ENCODE results near the gene KCNH1.

Gene KCNH1

DNA sequence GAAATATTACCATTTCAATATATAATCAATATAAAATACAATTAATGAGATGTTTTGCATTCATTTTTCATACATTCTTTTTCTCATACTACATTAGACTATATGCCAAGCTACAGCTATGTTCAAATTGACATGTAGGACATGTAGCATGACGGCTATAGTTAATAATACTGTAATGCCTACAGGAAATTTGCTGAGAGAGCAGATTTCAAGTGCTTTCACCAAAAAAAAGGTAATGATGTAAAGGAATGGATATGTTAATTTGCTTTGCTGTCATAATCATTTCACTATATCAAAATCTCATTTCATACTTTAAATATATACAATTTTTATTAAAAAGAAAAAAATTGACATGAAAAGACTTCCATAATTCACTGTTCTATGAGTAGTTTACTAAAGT is 215.1 kb downstream of the KCNH1 start:
- DNase-seq (ENCODE audit: low read depth) = no peak

GRCh38 chr1:210917560-210918169 is 216.3 kb downstream of the KCNH1 start:
- DNase-seq (ENCODE audit: low read depth) = no peak

DNA sequence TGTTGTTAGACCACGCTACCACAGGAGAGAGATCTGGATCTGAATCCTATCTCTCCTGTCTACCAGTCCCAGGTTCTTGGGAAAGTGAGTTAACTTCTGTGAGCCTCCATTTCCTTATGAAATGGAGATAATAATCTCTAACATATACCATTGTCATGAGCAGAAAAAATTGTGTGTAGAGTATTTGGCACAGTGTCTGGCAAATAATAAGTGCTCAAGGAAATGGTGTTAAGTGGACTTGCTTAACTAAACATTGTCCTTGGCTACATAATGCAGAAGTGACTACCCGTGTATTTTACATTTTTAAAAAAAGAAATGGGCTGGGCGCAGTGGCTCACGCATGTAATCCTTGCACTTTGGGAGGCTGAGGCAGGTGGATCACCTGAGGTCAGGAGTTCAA is 217.4 kb downstream of the KCNH1 start:
- no peak for DNase-seq (ENCODE audit: low read depth)

GRCh38 chr1:210915890-210916507 is 217.9 kb downstream of the KCNH1 start:
- DNase-seq (ENCODE audit: low read depth) = no peak

- no peak for DNase-seq (ENCODE audit: low read depth)
Measured at GRCh38 chr1:210912752-210913151, 221.2 kb downstream of the KCNH1 start.

DNA sequence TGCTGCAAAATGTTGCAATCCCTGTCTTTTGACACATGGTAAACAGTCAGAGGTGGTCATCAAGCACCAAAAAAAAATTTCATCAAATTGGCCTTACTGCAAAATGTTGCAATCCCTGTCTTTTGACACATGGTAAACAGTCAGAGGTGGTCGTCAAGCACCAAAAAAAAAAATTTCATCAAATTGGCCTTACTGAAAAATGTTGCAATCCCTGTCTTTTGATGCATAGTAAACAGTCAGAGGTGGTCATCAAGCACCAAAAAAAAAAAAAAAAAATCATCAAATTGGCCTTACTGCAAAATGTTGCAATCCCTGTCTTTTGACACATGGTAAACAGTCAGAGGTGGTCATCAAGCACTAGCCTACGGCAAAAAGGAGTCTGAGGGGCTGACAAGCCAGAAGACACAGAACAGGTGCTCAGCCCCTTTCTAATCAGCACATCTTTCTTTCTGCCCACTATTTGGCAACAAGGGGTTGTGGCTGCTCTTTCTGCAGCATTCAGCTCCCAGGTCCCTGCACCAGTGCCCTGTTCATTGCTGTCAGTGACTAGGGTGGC is 223.8 kb downstream of the KCNH1 start:
- no peak for DNase-seq (ENCODE audit: low read depth)

DNA sequence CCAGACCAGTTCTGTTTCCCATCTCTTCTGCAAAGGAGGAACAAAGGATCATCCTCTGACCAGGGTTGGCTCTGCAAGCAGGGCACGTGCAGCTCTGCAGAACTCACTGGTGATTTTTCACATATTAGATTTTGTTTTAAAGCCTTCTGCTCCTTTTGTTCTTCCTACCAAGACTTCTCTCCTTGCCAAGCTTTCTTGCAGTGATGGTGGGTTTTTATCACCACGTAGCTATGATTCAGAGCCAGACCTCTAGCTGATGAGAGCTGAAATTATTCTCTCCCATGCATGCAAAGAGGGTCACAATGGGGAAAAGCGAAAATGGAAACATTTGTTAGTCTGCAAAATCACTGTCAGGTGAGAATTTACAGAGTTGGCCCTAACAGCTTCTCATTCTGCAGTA is 225.2 kb downstream of the KCNH1 start:
- no peak for DNase-seq (ENCODE audit: low read depth)

DNA sequence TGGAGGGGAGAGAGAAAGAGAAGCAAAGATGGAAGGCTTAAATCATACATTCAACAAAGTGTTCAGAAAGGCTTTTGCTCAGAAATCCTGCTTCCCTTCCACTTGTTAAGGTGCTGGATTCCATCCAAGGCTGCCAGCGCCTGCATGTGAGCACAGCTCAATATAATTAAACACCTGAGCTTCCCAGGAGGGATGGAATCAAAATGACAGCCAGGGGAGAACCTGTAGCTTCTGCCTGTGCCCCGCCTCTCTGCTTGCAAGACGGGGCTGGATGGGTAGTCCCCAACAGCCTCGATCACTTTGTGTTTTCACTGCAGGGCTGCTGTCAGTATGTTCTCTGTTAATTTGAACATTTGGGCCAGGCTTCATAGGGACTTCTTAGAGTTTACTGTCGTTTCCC is 225.7 kb downstream of the KCNH1 start:
- DNase-seq (ENCODE audit: low read depth) = no peak

DNA sequence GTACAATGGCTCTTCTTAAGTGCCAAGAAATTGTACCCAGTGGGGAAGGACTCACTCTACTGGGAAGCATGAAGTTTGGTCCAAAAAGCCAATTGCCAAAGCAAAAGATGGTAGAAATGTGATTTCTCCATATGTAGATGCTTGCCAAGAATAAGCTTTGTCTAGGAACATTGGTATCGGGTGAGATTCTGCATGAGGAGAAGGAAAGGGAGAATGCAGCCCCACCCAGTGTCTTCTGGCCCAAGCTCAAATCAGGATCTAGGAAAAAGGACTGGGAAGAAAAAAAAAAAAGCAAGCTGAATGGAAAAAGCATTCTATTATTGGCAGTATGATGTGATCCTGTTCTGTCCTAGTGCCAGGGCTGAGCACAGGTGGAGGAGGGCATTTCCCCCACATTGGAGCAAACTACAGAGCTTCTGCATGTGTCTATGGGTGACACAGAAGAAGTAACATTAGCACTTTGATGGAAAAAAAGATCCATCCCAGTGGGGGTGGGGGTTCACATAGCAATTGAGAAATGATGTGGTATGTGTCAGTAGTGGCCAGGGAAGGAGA is 226.6 kb downstream of the KCNH1 start:
- DNase-seq (ENCODE audit: low read depth) = no peak

GRCh38 chr1:210905944-210906453 is 227.9 kb downstream of the KCNH1 start:
- DNase-seq (ENCODE audit: low read depth) = no peak

DNA sequence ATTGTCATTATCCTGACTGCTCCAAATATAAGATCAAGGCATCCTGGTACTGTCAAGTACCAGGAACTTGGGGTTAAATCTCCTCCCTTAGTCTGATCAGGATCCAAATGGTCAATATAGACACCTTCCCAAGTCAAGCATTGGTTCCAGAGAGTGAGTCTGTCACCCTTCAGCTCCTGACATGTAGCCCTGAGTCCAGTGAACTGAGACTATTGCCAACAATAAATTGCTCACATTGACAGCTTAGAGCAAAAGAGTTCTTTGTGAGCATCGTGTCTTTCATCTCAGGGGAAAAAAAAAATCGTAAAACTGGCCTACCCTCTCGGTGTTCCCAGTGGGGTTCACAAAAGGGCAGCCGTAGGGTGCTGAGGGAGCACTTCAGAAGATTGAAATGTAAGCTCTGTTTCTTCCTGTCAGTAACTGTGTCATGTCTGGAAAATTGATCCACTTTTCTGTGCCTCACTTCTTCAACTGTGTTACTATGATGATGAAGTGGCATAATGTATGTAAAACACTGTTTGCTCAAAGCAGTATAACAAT is 228.5 kb downstream of the KCNH1 start:
- no peak for DNase-seq (ENCODE audit: low read depth)

DNA sequence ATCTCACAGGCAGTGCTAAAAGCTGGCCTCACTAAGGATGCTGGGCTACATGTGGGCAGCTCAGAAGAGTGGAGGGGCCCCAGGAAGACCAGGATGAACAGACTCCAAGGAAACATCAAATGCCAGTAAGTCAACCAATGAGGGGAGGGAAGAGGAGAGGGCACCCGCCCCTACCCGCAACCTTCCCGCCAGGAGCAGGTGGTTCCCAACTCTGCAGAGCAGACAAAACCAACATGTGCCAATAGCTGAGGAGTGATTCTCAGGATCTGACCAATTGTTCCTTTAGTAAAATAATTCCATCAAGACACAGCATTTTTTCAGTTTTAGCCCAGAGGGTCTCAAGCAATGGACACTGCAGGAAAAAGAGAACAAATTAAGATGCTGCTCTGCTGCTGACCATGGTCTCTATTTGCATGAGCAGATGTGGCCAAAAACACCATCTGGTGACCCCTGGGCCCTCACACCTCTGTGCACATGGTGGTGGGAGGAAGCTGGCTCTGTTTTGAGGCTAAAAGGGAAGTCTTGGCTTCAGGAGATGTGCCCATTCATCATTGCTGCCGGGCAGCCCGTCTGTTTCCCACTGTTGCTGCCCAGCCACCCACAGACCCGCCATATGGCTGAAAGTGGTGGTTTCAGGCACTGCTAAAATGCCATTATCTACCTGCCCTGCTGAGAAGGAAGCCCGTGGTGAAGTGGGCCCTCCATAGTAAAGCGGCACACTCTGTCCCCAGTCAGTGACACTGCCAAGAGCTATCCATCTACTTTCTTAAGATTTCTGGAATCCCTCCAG is 231.8 kb downstream of the KCNH1 start:
- DNase-seq (ENCODE audit: low read depth) = no peak

DNA sequence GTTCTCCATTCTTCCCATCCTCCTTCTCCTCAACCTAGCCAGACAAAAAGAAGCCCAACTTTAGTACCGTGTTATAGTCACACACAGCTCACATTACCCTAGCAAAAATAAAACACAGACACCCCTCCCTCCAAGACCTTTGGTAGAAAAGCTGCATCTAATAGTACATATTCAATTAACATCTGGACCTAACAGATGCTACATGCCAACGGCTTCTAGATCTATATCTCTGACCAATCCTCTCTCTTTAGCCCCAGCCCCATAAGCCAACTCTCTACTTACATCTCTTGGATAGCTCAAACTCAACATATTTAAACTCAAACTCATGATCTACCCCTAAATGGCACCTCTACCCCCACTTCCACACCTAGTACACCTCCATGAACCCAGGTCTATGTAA is 233.1 kb downstream of the KCNH1 start:
- no peak for DNase-seq (ENCODE audit: low read depth)

GRCh38 chr1:210900079-210900478 is 233.9 kb downstream of the KCNH1 start:
- no peak for DNase-seq (ENCODE audit: low read depth)

DNA sequence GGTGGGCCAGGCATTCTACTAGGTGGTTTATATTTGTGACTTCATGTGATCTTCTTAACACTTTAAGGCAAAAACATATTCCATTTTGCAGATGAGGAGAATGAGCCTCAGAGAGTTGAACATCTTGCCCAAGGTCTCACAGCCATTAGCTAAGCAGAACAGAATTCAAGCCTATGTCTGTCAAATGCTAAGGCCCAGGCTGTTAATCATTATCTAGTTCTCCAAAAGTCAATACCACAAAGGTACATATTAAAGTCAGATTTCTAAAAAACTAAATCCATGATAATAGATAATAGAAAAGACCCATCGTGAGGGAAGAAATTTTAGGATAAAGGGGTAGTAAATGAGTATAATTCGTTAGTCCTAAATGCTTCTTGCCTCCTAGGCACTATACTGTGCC is 234.3 kb downstream of the KCNH1 start:
- no peak for DNase-seq (ENCODE audit: low read depth)

DNA sequence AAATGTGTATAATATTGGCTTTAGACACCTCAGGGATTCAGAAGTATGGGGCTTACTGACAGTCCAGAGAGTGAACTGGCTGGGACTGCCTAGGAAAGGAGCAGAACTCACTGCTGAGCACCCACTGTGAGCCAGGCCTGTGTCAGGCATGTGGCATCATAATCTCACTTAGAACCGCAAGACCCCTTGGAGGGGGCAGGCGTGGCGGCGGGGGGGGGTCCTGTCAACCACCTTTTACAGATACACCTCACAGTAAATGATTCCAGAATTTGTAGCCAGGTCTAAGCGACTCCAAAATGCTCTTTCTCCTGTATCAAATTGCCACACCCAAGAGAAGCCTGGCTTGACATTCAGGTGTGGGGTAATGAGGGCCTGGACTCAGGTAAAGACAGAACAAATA is 235.5 kb downstream of the KCNH1 start:
- no peak for DNase-seq (ENCODE audit: low read depth)

- DNase-seq (ENCODE audit: low read depth) = no peak
Measured at GRCh38 chr1:210883821-210884220, 250.1 kb downstream of the KCNH1 start.

DNA sequence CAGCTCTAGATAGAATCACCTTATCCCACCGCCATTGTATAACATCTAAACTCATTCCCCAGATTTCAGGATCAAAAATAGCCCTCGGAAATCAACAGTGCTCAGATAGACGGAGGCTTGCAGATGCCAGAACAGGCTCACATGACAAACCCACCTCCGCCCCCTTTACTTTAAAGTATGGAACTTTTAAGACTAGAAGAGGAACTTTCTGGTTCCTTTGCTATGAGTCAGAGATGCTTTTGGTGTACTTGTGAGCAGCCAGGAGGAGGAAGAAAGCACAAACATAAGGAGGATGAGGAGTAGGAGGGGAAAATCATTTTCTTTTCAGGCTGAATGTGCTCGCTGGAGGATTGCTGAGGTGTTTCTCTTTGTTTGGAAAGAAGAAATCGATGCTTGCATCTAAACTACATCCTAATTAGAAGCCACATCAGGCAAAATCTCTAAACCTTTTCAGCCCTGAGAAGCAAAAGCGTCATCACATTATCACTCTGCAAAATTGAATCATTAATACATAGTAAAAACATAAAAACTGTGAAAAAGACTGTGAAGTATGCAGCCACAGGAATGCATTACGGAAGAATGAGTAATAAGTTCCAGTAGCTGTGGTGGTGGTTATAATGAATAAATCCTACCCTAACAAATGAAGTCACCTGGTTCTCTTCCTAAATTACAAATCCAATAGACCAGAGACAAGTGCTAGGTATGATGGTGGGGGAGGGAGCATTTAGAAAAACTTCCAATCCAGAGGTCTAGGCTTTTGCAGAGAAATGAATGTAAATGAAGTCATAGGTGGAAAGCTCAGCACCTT is 251.3 kb downstream of the KCNH1 start:
- DNase-seq (ENCODE audit: low read depth) = no peak

DNA sequence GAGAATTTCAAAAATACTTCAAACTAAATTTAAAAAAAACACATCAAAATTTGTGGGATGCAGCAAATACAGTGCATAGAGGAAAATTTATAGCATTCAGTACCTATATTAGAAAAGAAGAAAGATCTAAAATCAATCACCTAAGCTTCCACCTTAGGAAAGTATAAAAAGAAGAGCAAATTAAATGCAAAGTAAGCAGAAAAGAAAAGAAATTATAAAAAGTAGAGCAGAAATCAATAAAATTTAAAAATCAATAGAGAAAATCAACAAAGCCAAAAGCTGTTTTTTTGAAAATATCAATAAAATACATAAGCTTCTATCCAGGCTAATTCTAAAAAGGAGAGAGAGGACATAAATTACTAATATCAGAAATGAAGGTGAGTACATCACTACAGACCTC is 255.4 kb downstream of the KCNH1 start:
- no peak for DNase-seq (ENCODE audit: low read depth)

GRCh38 chr1:210876275-210876674 is 257.7 kb downstream of the KCNH1 start:
- DNase-seq (ENCODE audit: low read depth) = no peak

GRCh38 chr1:210866532-210866931 is 267.4 kb downstream of the KCNH1 start:
- no peak for DNase-seq (ENCODE audit: low read depth)

GRCh38 chr1:210857705-210858104 is 276.2 kb downstream of the KCNH1 start:
- DNase-seq (ENCODE audit: low read depth) = no peak

Measured in activated gamma-delta T cell treated with anti-CD3 and anti-CD28 coated beads, Interleukin-2, amount 50 U/mL, for 16 hours (primary cell).